C1 segment of cervical spinal cord (tissue), 14 donors: ENCODE data around the gene PIK3R1.
"Not testable (repeated sequence)": the region's sequence is repeated elsewhere in the genome, so short reads cannot be mapped to it uniquely, and the experiment has no call there.

Experiments used
- DNase-seq, 14 donors: peaks; one replicate each; lab custom pipeline; 2025; lab: John Stamatoyannopoulos, UW

The PIK3R1 gene

GRCh38 chr5:68225911-68226545 lies 10.5 kb downstream of the PIK3R1 start:
- peak in 1 of 14 donors; percentile 9 for DNase-seq

GRCh38 chr5:68226546-68227073 lies 11.1 kb downstream of the PIK3R1 start:
- no peak for DNase-seq

- DNase-seq: no peak
Measured at GRCh38 chr5:68227532-68228160, 12.1 kb downstream of the PIK3R1 start.

- DNase-seq: peak in 1 of 14 donors; percentile 85
Measured at GRCh38 chr5:68229416-68229815, 13.9 kb downstream of the PIK3R1 start.

- no peak for DNase-seq
Measured at GRCh38 chr5:68230285-68230684, 14.7 kb downstream of the PIK3R1 start.

- no peak for DNase-seq
Measured at GRCh38 chr5:68231414-68232076, 16.0 kb downstream of the PIK3R1 start.

GRCh38 chr5:68232277-68232676 lies 16.7 kb downstream of the PIK3R1 start:
- no peak for DNase-seq

- no peak for DNase-seq
Measured at GRCh38 chr5:68233075-68233474, 17.5 kb downstream of the PIK3R1 start.

GRCh38 chr5:68235229-68235628 lies 19.7 kb downstream of the PIK3R1 start:
- not testable (repeated sequence) for DNase-seq

GRCh38 chr5:68237715-68238114 lies 22.2 kb downstream of the PIK3R1 start:
- DNase-seq: no peak

GRCh38 chr5:68239487-68239886 lies 23.9 kb downstream of the PIK3R1 start:
- DNase-seq: peak in 10 of 14 donors; percentile 27 to 73 (median 46)

- no peak for DNase-seq
Measured at GRCh38 chr5:68240202-68240601, 24.6 kb downstream of the PIK3R1 start.

GRCh38 chr5:68240771-68241170 lies 25.2 kb downstream of the PIK3R1 start:
- no peak for DNase-seq

GRCh38 chr5:68242743-68243142 lies 27.2 kb downstream of the PIK3R1 start:
- no peak for DNase-seq

GRCh38 chr5:68243251-68243650 lies 27.7 kb downstream of the PIK3R1 start:
- no peak for DNase-seq

- DNase-seq: no peak
Measured at GRCh38 chr5:68243681-68244080, 28.1 kb downstream of the PIK3R1 start.

- DNase-seq: no peak
Measured at GRCh38 chr5:68245319-68245718, 29.8 kb downstream of the PIK3R1 start.

GRCh38 chr5:68246802-68247201 lies 31.2 kb downstream of the PIK3R1 start:
- DNase-seq: no peak

GRCh38 chr5:68247627-68248026 lies 32.1 kb downstream of the PIK3R1 start:
- no peak for DNase-seq

GRCh38 chr5:68248896-68249295 lies 33.3 kb downstream of the PIK3R1 start:
- no peak for DNase-seq

- DNase-seq: no peak
Measured at GRCh38 chr5:68249520-68249919, 34.0 kb downstream of the PIK3R1 start.

- no peak for DNase-seq
Measured at GRCh38 chr5:68250661-68251298, 35.2 kb downstream of the PIK3R1 start.
